NCI-H1105 (cell line): ENCODE measurements around the gene CUL2.
"Not testable (repeated sequence)": the region's sequence is repeated elsewhere in the genome, so short reads cannot be mapped to it uniquely, and the experiment has no call there.

ENCODE experiments used
- DNase-seq: peaks from one replicate; lab custom pipeline; 2025; lab: John Stamatoyannopoulos, UW

Gene CUL2

DNA sequence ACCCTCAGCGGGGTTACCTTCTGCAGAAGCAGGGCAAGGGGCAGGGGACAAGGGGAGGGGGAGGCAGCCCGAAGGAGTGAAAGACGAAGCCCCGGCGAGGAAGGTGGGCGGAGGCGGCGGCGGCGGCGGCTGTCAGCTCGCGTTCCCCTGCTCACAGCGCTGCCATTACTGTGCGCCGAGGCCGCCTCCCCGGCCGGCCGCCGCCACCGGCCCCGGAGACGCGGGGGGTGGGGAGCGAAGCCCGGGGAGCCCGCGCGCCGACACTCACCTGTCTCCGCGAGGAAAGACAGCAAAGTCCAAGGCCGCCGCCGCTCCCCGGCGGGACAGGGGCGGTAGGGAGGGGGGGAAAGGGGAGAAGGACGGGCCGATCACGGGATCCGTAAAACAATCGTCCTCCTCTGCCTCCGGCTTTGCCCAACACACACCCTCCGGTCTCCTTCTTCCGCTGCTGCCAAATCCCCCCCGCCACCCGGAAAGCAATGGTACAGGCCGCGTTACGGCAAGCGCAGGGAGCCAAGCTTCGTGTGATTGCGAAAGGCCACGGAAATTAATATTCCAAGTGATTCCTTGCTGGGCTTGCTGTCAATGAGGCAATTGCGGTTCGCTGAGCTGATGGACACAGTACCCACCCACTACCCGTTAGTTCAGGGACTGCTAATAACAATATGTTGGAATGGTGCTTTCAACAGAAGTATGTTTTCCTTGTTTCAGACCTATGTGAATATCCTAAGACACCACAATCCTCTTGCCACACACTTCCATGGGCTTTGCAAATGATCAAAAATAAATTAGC is at the start of gene CUL2:
TSS of gene CUL2 (minus strand) at position 180 of the 793 bp plus-strand sequence. CDS start 19,024 bp downstream, outside the sequence.
- DNase-seq = peak; percentile 75

DNA sequence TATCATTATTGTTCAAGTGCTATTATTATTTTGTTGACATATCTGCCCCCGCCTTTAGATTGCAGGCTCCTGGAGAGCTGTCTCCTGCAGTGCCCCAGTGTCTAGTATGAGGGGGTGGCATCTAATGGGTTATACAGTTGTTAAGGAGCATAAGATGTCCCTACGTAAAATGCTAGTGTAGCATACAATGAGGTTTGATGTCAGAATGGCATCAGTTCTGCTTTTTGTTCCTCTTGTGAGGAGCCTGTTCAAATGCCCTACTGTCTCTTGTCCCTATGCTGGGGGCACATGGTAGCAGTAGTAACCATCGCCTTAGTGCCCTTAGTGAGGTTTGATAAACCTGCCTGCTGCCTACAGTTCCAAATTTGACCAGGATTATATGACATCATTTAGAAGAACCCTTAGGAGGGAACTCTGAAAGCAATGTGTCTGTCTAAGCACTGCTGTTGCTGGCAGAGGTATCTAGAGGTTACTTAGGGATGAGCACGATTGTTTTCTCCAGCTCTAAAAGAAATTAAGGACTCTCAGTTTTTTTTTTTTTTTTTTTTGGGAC is 46.2 kb upstream of the CUL2 start:
- DNase-seq = no peak

DNA sequence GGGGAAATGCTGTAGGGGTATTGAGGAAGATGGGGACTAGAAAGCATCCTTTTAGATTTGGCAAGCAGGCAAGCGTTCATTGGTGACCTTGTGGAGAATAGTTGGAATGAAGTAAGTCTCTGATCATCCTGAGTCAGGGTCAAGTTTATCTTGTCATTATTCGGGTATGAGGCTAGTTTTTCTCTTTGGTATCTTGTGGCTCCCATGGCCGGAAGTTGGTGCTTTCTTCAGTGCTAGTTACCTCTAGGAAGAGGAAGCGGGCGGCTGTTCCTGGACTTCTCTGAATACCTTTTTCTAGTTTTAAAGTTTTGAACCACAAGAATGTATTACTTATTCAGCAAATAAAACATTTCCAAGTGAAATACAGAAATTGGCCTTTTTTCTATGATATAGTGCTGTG is 45.7 kb upstream of the CUL2 start:
- DNase-seq = no peak

GRCh38 chr10:35133586-35133985 is 43.4 kb upstream of the CUL2 start:
- DNase-seq = no peak

- DNase-seq = no peak
Measured at GRCh38 chr10:35132727-35133126, 42.6 kb upstream of the CUL2 start.

GRCh38 chr10:35130663-35131062 is 40.5 kb upstream of the CUL2 start:
- DNase-seq = no peak

DNA sequence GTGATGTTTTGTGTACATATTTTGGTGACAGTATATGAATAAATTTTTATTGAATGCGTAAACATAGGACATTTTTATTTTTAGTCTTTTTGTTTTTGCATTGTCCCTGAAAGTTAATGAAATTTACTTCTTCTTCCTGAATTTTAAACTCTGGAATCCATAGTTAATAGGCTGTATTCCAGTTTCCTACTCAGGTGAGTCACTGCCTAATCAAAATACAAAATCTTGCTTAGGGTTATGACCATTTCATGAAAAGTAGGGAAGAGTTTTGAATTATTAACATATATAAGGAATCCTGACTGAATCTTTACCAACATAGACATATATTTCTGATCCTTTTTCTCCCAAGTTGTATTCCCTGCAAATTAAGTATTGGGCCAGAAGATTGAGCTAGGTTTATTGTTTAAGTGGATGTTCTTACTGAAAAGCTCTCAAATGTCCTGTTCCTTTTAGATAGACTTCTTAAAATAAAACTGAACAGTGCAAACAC is 39.1 kb upstream of the CUL2 start:
- no peak for DNase-seq

GRCh38 chr10:35127289-35127891 is 37.2 kb upstream of the CUL2 start:
- no peak for DNase-seq

GRCh38 chr10:35126530-35127288 is 36.6 kb upstream of the CUL2 start, which contains the start of gene CREM:
CREM (plus strand) TSS chr10:35126846; CDS start chr10:35137836, 10,990 bp downstream.
- peak; percentile 95 for DNase-seq

- DNase-seq = no peak
Measured at GRCh38 chr10:35126062-35126529, 36.0 kb upstream of the CUL2 start.

- DNase-seq = no peak
Measured at GRCh38 chr10:35124540-35124939, 34.4 kb upstream of the CUL2 start.

DNA sequence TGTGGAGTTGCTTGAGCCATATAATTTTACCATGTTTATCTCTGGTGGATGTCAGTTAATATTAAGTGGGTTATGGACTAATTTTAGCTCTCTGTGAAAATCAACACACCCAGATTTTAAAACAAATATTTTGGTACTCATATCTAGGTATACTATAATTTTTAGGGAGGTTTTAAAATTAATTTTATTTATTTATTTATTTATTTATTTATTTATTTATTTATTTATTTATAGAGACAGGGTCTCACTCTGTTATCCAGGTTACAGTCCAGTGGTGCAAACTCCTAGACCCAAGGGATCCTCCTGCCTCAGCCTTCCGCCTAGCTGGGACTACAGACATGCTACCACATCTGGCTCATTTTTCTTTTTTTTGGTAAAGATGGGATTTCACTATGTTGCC is 29.2 kb upstream of the CUL2 start:
- no peak for DNase-seq

GRCh38 chr10:35112571-35112970 is 22.4 kb upstream of the CUL2 start:
- DNase-seq = no peak

GRCh38 chr10:35103882-35104281 is 13.7 kb upstream of the CUL2 start:
- no peak for DNase-seq

- DNase-seq = no peak
Measured at GRCh38 chr10:35097510-35097909, 7.4 kb upstream of the CUL2 start.

- DNase-seq = no peak
Measured at GRCh38 chr10:35096312-35096711, 6.2 kb upstream of the CUL2 start.

- no peak for DNase-seq
Measured at GRCh38 chr10:35092851-35093250, 2.7 kb upstream of the CUL2 start.

GRCh38 chr10:35091994-35092790 is 2.1 kb upstream of the CUL2 start:
- no peak for DNase-seq

DNA sequence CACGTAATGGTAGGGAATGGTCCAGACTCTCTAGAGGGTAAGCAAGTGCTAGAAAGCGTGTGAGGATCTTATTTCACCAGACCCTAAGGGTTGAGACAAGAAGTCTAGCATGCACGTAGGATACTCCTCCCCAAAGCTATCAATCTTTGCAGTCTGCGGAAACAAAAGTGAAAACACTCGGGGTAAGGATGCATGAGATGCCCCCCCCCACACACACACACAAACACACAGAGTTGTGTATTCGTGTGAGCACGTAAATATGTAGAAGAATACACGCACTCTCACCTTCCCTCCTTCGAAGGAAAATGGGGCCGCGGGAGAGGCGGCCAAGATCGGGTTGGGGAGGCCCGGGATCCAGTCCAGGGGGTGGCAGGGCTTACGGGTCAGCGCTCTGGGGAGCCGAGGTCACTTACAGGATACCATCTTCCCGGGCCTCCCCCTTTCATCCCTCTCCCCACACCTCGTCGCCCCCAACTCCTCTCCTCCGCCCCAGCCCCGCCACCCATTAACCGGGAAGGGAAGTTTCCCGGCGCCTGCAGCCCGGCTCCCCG is 455 bp downstream of the CUL2 start:
- no peak for DNase-seq

- no peak for DNase-seq
Measured at GRCh38 chr10:35083242-35083641, 6.9 kb downstream of the CUL2 start.

DNA sequence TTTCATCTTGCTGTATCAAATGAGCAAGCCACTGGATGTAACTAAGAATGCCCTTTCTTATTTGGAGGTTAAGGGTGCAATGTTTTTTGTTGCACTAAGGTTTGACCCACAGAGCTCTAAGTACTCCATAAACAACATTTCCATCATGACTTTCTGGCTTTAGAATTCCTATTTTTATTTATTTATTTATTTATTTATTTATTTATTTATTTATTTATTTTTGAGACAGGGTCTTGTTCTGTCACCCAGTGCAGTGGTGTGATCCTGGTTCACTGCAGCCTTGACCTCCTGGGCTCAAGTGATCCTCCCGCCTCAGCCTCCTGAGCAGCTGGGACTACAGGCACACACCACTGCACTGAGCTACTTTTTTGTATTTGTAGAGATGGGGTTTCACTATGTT is 9.9 kb downstream of the CUL2 start:
- not testable (repeated sequence) for DNase-seq
